Bronchial epithelial cell (primary cell): Measurements from ENCODE around the gene NCDN. TPM values are rescaled to one million over a fixed set of nuclear protein-coding genes. Genes with fewer than 3 reads are reported as not detected.

Experiments used
- DNase-seq: peaks from one replicate; pipeline ENCODE4 v3.0.0-alpha.2; 2010; ENCODE audit warnings: low read depth
- FAIRE-seq: peaks from 2 replicates; lab custom pipeline; 2011; peaks lifted over from hg19 to GRCh38; lab: Jason Lieb, UNC
- H3K27me3 ChIP-seq: 2 replicates; pipeline ENCODE4 v1.5.1; 2011; ENCODE audit warnings: low read length; ENCODE audit not compliant: control insufficient read depth, insufficient read depth
- H3K36me3 ChIP-seq: 2 replicates; pipeline ENCODE4 v1.5.1; 2011; ENCODE audit warnings: low read length; ENCODE audit not compliant: control insufficient read depth, insufficient read depth
- H3K4me3 ChIP-seq: 2 replicates; pipeline ENCODE4 v1.5.1; 2011; ENCODE audit warnings: mild to moderate bottlenecking, low read depth, low read length, control low read depth
- CTCF ChIP-seq: IDR thresholded peaks from 2 replicates; pipeline ENCODE4 v1.5.1; 2011; ENCODE audit warnings: mild to moderate bottlenecking, moderate library complexity, low read length, control low read depth, inconsistent platforms; ENCODE audit not compliant: insufficient read depth, severe bottlenecking
- total RNA-seq: library from RNA; depleted of rRNA; stranded (reverse); fragments of >200 nt; gene quantifications from 2 replicates; pipeline ENCODE4 v1.2.1, GENCODE V29; 2014

NCDN gene
- total RNA-seq, 1 donor from 2014 or later: 10.0 TPM

- TF ChIP-seq CTCF: no peak
- FAIRE-seq (no peak), DNase-seq (no peak)
- Histone ChIP-seq H3K36me3 (peaks cover 8% of the 10 kb centered on the region), H3K4me3 (no peak overlapping the region), H3K27me3 (no peaks in the 10 kb centered on the region)
Observed at GRCh38 chr1:35559317-35559944, 1.8 kb downstream of the NCDN start.

- DNase-seq: no peak
Observed at GRCh38 chr1:35560256-35561225, 2.9 kb downstream of the NCDN start.

GRCh38 chr1:35561297-35561971 lies 3.8 kb downstream of the NCDN start:
- FAIRE-seq (peak; percentile 79), DNase-seq (no peak)
- Histone ChIP-seq H3K27me3 (no peaks in the 10 kb centered on the region), H3K36me3 (peaks cover 16% of the 10 kb centered on the region), H3K4me3 (no peak overlapping the region)
- TF ChIP-seq CTCF: no peak

More at GRCh38 chr1:35560256-35561225, 2.9 kb downstream of the NCDN start:
- no peak for FAIRE-seq
- H3K4me3 ChIP-seq: no peak overlapping the region
- TF ChIP-seq CTCF: no peak
- peaks cover 12% of the 10 kb centered on the region for H3K36me3 ChIP-seq
- no peaks in the 10 kb centered on the region for H3K27me3 ChIP-seq

- H3K27me3 ChIP-seq: no peaks in the 10 kb centered on the region
- FAIRE-seq: no peak
- H3K4me3 ChIP-seq: no peak overlapping the region
- TF ChIP-seq CTCF: no peak
- DNase-seq: no peak
- peaks cover 16% of the 10 kb centered on the region for H3K36me3 ChIP-seq
Observed at GRCh38 chr1:35561972-35562680, 4.5 kb downstream of the NCDN start.

GRCh38 chr1:35563166-35563565 lies 5.6 kb downstream of the NCDN start:
- H3K27me3 ChIP-seq: no peaks in the 10 kb centered on the region
- FAIRE-seq: no peak
- H3K4me3 ChIP-seq: no peak overlapping the region
- H3K36me3 ChIP-seq: peaks cover 16% of the 10 kb centered on the region
- no peak for TF ChIP-seq CTCF
- no peak for DNase-seq
